Mucosa of gallbladder (tissue), 1 donor: Measurements from ENCODE around the gene SLC9A8. TPM values are rescaled to one million over a fixed set of nuclear protein-coding genes. Genes with fewer than 3 reads are reported as not detected.
"Not testable (repeated sequence)": the region's sequence is repeated elsewhere in the genome, so short reads cannot be mapped to it uniquely, and the experiment has no call there.

Experiments
- DNase-seq: peaks from one replicate; pipeline ENCODE4 v3.0.0-alpha.2; 2020; ENCODE audit warnings: low spot score
- total RNA-seq: library from RNA; stranded (reverse); gene quantifications from one replicate; pipeline ENCODE4 v1.2.1, GENCODE V29; 2021
- donor health status: DM: no; HTN: no; CAD: no.

The SLC9A8 gene, protein sequence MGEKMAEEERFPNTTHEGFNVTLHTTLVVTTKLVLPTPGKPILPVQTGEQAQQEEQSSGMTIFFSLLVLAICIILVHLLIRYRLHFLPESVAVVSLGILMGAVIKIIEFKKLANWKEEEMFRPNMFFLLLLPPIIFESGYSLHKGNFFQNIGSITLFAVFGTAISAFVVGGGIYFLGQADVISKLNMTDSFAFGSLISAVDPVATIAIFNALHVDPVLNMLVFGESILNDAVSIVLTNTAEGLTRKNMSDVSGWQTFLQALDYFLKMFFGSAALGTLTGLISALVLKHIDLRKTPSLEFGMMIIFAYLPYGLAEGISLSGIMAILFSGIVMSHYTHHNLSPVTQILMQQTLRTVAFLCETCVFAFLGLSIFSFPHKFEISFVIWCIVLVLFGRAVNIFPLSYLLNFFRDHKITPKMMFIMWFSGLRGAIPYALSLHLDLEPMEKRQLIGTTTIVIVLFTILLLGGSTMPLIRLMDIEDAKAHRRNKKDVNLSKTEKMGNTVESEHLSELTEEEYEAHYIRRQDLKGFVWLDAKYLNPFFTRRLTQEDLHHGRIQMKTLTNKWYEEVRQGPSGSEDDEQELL
- 9.7 TPM for total RNA-seq

DNA sequence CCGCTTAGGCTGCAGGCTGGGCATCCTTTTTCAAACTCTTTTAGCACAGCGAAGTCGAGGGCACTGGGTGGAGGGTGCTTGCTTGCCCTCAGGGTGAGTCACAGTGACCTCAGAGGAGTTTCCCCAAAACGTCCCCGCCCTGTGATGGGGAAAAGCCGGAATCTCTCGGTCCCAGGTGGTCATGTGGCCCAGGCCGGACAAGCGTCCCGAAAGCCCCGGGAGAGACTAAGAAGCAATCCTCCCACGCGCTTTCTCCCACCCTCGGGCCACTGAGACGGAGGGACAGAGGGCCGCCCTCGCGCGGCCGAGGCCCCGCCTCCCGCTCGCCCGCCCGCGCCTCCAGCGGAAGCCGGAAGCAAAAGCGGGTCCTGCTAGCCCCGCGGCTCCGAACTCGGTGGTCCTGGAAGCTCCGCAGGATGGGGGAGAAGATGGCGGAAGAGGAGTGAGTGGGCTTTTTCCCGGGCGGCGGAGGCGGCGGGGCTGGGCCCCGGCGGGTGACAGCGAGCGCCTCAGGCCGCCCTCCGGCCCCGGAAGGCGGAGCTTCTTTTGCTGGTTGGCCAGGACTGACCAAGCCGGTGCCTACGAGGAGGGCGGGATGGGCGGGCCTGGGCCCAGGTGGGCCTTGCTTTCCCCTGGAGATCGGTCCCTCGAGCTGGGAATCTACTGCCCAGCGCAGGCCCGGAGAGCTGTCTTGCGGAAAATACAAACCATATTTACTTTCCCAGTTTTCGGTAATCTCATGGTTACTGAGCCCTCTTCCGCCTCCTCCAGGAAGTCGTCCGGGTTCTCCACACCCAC lies at the start of gene SLC9A8:
Gene SLC9A8 (plus strand): TSS at position 322 of the 798 bp plus-strand sequence. CDS start 95 bp downstream, at position 417.
- peak; percentile 82 for DNase-seq

DNA sequence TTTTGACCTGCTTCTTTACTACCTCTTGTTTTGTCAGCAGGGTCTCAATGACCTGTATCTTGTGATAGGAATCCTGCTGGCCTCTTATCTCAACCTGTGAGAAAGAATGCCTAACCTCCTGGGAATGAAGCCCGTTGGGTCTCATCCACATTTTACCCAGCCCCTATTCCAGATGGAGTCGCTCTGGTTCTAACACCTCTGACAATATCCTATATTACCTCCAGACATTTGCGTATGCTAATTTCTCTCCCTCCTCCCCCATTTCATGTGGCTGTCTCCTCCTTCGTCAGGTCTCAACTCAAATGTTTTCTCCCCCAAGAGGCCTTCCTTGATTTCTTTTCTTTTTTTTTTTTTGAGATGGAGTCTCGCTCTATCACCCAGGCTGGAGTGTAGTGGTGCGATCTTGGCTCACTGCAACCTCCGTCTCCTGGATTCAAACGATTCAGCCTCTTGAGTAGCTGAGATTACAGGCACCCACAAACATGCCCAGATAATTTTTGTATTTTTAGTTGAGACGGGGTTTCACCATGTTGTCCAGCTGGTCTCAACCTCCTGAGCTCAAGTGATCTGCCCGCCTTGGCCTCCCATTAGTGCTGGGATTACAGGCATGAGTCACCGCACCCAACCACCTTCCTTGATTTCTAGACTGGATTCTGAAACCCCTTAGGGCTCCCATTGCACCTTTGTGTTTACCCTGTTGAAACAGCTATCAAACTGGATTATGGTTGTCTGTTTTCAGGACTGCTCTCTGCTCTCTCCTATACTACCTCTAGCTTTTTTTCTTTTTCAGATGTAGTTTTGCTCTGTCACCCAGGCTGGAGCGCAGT lies 49.5 kb upstream of the SLC9A8 start:
- no peak for DNase-seq

DNA sequence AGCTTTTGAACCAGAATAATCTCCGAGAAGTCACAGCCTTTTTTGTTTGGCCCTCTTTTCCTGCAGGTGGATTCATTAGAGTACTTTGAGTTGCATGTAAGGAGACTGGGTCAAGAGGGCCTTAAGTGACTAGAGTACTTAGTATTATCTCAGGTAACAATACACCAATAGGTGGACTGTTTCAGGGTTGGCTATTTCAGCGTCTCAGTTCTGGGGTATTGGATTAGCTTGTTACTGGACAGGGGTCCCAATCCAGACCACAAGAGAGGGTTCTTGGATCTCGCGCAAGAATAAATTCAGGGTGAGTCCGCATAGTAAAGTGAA lies 47.3 kb upstream of the SLC9A8 start:
- no peak for DNase-seq

DNA sequence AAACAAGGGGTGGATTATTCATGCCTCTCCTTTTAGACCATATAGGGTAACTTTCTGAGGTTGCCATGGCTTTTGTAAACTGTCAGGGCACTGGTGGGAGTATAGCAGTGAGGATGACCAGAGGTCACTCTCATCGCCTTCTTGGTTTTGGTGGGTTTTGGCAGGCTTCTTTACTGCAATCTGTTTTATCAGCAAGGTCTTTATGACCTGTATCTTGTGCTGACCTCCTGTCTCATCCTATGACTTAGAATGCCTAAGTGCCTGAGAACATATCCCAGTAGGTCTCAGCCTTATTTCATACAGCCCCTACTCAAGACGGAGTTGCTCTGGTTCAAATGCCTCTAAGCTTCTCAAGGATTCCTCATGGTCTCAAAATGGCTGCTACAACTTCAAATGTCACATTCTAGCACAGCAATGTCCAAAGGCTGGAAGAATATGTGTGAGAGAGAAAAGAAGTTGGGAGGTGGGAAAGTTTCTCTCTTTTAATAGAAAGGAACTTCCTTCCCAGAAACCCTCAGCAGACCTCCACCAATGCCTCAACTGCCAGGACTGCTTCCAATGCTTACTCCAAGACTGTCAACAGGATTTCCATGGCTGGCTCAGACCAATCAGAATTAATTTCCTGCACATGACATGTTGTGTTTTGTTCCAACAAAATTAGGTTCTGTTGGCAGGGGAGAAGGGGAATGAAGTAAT lies 46.6 kb upstream of the SLC9A8 start:
- no peak for DNase-seq

DNA sequence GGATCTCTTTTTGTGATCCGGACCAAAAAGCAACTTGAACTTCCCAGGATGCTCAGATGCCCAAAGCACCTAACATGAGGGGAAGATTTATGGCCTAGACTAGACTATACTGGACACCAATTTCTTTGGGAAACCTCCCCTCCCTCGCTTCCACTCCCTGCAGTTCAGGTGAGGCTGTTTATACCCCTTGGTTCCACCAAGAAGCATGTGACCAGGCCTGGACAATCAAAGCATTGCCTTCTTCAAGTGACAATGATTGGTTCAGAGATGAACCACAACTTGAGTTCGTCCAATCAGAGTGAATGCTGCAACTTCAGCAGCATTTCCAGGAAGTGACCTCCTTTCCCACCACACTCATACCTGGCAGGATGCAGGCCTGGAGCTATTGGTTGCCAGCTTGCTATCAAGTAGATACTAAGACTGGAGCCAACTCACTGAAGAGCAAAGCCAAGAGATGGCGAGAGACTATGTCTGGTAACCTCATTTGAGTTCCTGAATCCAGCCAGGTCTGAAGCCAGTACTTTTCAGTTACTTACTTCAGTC lies 45.6 kb upstream of the SLC9A8 start:
- DNase-seq, result no peak

DNA sequence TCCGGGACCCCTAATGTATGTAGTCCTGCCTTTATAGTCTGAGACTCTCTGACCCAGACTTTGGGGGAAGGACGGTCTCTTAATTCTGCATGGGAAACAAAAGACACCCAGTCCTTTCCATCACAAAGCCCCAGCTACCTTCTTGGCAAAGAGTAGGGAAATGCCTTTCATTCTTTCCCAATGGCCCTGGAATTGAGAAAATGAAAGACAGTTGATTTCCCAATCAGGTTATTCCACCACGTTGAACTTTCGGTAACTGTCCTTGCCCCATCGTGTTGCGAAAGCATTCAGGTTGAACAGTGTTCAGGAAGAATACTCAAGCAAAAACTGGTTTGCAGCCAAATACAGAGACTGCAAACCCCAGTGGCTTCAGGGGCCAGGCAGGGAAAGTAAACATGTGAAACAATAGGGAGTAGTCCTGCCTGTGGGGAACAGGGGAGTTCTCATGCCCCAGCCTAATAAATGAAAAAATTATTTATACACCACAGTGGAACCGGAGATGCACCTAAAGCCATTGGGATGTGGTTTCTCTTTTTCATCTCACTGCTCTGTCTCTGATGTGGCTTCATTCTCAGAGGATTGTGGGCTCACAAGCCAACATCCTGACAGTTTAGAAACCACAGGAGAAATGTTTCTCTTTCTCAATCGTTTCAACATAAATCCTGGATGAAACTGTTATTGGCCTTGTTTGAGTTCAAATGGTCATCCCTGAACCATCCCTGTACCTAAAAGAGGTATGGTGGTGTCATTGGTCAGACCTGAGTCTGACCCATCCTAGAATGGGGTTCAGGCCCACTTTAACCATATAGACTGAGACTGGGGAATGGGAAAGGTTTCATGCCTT lies 44.2 kb upstream of the SLC9A8 start:
- DNase-seq, result peak; percentile 87

DNA sequence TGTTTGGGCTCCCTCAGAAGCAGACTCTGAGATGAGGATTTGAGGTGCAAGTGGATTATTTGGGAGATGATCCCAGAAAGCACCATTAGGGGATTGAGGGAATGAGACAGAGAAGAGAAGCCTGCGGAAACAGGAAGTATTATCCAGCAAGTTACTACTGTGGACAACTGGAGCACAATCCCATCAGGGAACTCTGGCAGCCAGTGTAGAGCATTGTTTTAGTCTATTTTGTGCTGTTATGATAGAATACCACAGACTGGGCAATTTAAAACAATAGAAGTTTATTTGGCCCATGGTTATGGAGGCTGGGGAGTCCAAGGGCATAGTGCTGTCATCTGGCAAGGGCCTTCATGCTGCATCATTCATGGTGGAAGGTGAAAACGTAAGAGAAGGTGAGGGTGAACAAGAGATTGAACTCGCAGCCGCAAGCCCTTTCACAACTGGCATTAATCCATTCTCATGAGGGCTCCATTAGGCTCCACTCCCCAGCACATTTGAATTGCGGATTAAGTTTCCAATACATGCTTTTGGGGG lies 43.5 kb upstream of the SLC9A8 start:
- no peak for DNase-seq

DNA sequence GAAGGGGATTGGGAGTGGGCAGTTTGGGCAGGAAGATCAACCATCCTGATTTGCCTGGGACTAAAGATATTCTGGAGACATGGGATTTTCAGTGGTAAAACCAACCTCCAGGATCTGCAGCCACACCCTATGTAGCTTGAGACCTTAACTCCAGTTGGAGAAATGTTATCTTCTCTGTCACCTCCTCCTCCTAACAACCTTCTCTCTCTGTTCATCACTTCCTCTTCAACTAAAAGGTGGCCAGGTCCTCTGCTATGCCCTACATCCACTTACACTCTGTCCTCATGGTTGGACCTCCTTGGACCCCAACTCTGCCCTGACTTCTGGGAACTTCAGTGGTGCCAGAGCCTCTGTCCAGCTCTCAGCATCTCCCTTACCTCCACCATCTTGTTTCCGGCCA lies 42.0 kb upstream of the SLC9A8 start:
- DNase-seq, result no peak

DNA sequence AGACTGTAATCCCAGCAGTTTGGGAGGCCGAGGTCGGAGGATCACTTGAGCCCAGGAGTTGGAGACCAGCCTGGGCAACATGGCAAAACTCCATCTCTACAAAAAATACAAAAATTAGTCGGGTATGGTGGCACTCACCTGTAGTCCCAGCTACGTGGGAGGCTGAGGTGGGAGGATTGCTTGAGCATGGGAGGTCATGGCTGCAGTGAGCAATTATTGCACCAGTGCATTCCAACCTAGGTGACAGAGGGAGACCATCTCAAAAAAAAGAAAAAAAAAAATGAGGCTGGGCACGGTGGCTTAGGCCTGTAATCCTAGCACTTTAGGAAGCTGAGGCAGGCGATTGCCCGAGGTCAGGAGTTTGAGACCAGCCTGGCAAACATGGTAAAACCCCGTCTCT lies 38.4 kb upstream of the SLC9A8 start:
- DNase-seq, result not testable (repeated sequence)

DNA sequence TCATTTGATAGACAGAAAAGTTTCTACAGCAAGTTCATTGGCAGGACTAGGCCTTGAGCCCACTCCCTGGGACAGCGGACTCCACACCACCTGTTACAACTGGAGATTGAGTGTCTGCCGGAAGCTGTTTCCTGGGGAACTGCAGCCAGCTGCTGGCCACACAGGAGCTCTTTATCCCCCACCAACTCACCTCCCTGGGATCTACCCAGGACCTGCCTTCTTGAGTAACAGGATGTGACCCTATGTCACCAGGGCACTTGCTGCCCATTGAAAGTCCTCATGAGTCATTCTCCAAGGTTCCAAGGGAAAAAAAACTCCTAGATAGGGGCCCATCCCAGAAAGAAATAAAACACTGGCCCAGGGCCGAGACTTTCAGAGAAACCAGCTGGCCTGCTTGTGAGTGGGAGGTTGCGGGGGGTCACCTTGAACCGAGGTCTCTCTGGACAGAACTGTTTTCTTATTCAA lies 37.4 kb upstream of the SLC9A8 start:
- DNase-seq, result peak; percentile 70

DNA sequence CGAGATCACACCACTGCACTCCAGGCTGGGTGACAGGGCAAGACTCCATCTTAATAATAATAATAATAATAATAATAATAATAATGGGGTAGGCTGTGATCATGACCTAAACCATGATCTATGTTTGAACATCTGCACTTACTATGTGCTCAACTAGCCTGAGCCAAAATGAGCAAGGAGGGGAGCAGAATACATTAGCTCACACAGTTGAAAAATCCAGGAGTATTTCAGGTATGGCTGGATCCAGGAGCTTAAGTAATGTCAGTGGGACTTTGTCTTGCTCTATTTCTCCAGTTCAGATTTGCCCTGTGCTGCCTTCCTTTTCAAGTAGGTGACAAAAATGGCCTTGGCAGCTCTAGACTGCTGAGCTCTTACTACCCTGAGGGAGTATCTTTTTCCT lies 32.7 kb upstream of the SLC9A8 start:
- no peak for DNase-seq

DNA sequence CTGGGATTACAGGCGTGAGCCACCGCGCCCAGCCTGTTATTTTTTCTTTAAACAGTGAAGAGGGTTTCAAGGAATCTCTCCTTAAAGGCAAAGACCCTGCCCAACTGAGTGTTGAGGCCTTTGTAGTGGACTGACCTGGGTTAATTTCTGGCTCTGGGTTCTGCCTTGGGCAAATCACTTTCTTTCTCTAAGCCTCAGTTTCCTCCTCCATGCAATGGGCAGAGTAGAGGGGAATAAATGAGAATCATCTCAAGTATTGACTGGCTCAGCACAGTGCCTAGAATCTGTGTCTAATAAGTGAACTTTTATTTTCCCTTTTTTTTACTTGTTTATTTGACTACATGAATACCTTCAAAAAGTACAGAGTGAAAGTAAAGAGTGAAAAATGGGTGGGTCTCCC lies 31.0 kb upstream of the SLC9A8 start:
- no peak for DNase-seq

DNA sequence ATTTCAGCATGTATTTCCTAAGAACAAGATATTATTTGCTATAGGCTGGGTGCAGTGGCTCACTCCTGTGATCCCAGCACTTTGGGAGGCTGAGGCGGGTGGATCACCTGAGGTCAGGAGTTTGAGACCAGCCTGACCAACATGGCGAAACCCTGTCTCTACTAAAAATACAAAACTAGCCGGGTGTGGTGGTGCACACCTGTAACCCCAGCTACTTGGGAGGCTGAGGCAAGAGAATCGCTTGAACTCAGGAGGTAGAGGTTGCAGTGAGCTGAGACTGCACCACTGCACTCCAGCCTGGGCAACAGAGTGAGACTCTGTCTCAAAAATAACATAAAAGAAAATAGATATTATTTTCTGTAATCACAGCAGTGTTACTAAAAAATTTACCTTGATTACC lies 30.2 kb upstream of the SLC9A8 start:
- not testable (repeated sequence) for DNase-seq

DNA sequence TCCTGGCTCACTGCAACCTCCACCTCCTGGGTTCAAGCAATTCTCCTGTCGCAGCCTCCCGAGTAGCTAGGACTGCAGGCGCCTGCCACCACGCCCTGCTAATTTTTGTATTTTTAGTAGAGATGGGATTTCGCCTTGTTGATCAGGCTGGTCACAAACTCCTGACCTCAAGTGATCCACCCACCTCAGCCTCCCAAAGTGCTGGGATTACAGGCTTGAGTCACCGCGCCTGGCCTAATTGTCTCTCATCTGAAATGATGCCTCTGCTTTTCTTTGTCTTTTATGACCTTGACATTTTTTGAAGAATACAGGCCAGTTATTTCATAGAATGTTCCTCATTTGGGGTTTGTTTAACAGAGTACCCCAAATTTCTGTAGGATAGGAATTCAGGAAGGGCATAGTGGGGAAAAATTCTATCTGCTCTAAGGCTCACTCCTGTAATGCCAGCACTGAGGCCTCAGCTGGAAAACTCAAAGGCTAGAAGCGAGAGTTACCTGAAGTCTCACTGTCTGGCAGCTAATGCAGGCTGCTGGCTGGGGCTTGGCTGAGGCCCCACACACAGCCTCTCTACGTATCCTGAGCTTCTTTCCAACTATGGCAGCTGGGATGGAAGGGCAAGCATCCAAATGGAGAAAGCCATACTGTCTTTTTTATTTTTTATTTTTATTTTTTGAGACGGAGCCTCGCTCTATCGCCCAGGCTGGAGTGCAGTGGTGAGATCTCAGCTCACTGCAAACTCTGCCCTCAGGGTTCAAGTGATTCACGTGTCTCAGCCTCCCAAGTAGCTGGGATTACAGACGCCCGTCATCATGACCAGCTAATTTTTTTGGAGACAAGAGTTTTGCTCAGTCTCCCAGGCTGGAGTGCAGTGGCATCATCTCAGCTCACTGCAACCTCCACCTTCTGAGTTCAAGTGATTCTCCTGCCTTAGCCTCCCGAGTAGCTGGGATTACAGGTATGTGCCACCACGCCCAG lies 29.3 kb upstream of the SLC9A8 start:
- DNase-seq, result not testable (repeated sequence)

DNA sequence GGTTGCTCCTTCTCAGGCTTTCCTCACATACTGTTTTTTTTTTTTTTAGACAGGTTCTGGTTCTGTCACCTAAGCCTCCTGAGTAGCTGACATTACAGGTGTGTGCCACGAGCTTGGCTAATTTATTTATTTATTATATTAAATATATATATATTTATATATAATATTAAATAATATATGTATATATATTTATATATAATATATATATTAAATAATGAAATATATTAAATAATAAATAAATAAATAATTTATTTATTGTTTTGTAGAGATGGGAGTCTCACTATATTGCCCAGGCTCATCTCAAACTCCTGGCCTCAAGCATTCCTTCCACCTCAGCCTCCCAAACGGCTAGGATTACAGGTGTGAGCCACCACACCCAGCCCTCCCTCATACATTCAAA lies 28.3 kb upstream of the SLC9A8 start:
- no peak for DNase-seq

DNA sequence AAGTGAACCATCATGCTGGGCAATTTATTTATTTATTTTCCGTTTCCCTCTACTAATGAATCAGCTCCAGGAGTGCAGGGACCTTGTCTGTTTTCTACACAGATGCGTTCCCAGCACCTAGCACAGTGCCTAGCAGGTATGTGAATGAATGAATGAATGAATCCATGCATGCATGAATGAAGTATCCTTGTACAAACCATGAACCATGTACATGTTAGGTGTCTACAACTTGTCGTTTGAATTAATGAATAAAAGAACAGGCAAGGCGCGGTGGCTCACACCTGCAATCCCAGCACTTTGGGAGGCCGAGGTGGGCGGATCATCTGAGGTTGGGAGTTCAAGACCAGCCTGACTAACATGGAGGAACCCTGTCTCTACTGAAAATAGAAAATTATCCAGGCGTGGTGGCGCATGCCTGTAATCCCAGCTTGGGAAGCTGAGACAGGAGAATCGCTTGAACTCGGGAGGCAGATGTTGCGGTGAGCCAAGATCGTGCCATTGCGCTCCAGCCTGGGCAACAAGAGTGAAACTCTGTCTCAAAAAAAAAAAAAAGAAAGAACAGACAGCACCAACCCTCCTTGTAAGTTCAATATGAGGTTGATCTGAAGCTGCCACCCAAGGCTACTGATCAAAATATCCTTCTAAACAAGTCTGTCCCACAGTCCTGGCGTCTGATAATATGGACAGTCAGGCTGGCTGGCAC lies 27.3 kb upstream of the SLC9A8 start:
- no peak for DNase-seq

DNA sequence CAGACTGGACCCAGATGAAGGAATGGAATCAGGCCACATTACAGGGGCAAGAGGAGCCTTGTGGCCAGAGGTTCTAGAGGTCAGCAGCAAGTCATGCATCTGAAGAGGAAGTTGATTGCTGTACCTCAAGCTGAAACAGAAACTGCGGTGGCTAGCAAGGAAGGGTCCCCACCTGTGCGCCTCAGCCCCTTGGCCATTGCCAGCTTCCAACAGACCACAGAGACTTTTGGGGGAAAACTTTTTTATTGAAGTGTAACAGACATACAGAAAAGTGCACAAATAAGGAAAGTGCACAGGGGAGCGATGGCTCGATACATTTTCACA lies 26.8 kb upstream of the SLC9A8 start:
- no peak for DNase-seq

DNA sequence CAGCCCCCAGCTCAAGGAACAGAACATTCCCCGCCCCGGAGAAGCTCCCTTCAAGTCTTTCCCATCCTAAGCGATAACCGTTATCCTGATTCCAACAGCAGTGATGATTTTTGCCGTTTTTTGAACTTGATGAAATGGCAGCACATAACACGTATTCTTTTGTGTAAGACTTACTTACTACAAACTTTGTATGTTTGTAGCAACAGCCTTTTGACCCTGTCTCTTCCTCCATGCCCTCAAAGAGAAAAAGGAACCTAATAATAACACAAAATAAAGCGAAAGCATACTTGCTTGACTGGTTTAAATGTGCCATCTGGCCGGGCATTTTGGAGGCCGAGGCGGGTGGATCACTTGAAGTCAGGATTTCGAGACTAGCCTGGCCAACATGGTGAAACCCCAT lies 26.4 kb upstream of the SLC9A8 start:
- DNase-seq, result no peak
